Liver (tissue), 3 donors: ENCODE data around the gene MGST3.

Source experiments
- CTCF ChIP-seq: fragments of 150-350 bp; IDR thresholded peaks from 2 replicates; pipeline ENCODE4 v1.5.1; 2017; ENCODE audit warnings: improper control_type of control experiment, low read depth, low read length; ENCODE audit not compliant: missing input control
- EGR1 ChIP-seq, 2 donors: IDR thresholded peaks; 2 replicates each; pipeline ENCODE4 v1.6.1; 2016 to 2018; ENCODE audit warnings: antibody characterized with exemption in 2 of 2, low read depth in 2 of 2
- HNF4G ChIP-seq: IDR thresholded peaks from 2 replicates; pipeline ENCODE4 v1.6.1; 2016; ENCODE audit warnings: antibody characterized with exemption
- RAD21 ChIP-seq, 2 donors: IDR thresholded peaks; 2 replicates each; pipeline ENCODE4 v1.6.1; 2016; ENCODE audit warnings: antibody characterized with exemption in 2 of 2, mild to moderate bottlenecking in 2 of 2
- REST ChIP-seq: IDR thresholded peaks from 2 replicates; pipeline ENCODE4 v1.6.1; 2016; ENCODE audit warnings: antibody characterized with exemption, mild to moderate bottlenecking
- SP1 ChIP-seq: IDR thresholded peaks from 2 replicates; pipeline ENCODE4 v1.6.1; 2018; ENCODE audit warnings: antibody characterized with exemption, mild to moderate bottlenecking
- YY1 ChIP-seq: IDR thresholded peaks from 2 replicates; pipeline ENCODE4 v1.6.1; 2016; ENCODE audit warnings: antibody characterized with exemption, mild to moderate bottlenecking
- TF ChIP-seq, protein P1 (sequence below): IDR thresholded peaks from 2 replicates; pipeline ENCODE4 v1.6.1; 2016; ENCODE audit warnings: antibody characterized with exemption
- donor health status: healthy.
- donor health status: healthy.

- no peak for TF ChIP-seq YY1
- TF ChIP-seq CTCF = no peak
- TF ChIP-seq, protein P1, sequence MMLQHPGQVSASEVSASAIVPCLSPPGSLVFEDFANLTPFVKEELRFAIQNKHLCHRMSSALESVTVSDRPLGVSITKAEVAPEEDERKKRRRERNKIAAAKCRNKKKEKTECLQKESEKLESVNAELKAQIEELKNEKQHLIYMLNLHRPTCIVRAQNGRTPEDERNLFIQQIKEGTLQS = no peak
- TF ChIP-seq HNF4G = no peak
- TF ChIP-seq RAD21 (IDR thresholded peaks at IDR 0.05) = no peak
- no peak for TF ChIP-seq SP1
- TF ChIP-seq EGR1 (IDR thresholded peaks at IDR 0.05; ENCODE audit: low read depth in 2 of 2) = no peak
- TF ChIP-seq REST = no peak
Observed at GRCh38 chr1:165600793-165601192, 30.2 kb upstream of the MGST3 start.
